GM18526 (cell line): ENCODE results near the gene GPX4.

Experiments
- POLR2A ChIP-seq: IDR thresholded peaks from 3 replicates; pipeline ENCODE4 v1.6.1; 2011; ENCODE audit not compliant: insufficient read length; ENCODE audit errors: extremely low read depth

Gene GPX4

DNA sequence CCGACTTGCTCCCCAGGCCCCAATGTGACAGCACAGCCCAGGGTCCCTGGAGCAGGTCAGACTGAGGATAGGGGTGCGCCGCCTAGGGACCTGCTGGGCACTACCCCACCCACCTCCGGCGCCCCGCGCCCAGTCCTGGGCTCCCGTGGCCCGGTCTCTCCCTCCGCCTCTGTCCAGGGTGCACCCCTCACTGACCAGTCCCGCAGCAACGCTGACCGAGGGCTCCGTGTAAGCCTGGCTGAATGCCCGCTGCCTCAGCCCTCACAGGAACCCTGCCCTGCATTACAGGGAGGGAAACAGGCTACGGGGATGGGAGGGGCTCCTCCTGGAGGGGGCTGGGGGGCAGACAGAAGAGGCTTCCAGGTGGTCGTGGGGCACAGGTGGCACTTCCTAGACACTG is 31.7 kb downstream of the GPX4 start:
- no peak for TF ChIP-seq POLR2A

- TF ChIP-seq POLR2A = no peak
Observed at GRCh38 chr19:1136201-1136600, 32.4 kb downstream of the GPX4 start.

GRCh38 chr19:1136621-1137317 is 33.0 kb downstream of the GPX4 start:
- TF ChIP-seq POLR2A = no peak

GRCh38 chr19:1138121-1138520 is 34.3 kb downstream of the GPX4 start:
- no peak for TF ChIP-seq POLR2A

- TF ChIP-seq POLR2A = no peak
Observed at GRCh38 chr19:1139126-1139525, 35.3 kb downstream of the GPX4 start.

DNA sequence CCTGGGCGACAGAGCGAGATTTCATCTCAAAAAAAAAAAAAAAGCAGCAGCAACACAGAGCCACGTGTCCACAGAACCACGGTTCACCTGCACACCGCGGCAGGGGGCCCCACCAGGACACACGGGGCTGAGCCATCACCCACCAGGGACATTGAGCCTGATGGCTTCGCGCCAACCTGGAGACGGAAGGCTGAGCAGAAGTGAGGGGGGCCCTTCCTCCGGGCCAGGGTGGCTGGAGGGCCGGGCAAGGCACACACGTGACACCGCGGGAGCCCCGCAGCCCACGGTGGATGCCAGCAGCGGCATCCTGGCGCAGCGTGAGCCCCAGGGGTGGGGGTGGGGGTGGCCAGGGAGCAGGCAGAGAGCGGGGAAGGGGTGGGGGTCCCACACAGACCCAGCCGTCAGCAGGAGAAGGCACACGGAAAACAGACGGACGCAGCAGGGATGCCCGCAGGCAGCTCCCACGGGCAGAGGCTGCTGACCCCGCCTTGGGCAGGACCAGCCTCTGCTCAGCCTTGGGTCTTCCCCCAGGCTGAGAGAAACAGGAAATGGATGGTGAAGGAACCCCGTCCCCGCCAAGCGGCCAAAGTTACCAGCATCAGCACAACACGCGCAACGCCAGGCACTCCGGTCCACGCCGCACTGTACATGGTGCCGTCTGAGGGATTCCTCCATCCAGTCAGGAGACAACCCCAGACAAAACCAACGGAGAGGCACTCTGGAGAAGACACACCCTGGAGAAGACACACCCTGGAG is 36.7 kb downstream of the GPX4 start:
- no peak for TF ChIP-seq POLR2A

- no peak for TF ChIP-seq POLR2A
Observed at GRCh38 chr19:1141944-1142343, 38.1 kb downstream of the GPX4 start.

- TF ChIP-seq POLR2A = no peak
Observed at GRCh38 chr19:1143828-1144399, 40.1 kb downstream of the GPX4 start.

DNA sequence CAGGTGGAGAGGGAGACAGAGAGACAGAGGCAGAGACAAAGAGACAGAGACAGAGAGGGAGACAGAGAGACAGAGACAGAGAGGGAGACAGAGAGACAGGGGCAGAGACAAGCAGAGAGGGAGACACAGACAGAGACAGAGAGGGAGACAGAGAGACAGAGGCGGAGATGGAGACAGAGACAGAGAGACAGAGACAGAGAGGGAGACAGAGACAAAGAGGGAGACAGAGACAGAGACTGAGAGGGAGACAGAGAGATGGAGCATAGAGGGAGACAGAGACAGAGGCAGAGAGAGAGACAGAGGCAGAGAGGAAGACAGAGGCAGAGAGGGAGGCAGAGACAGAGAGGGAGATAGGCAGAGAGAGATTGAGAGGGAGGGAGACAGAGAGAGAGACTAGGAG is 40.9 kb downstream of the GPX4 start:
- TF ChIP-seq POLR2A = no peak

- TF ChIP-seq POLR2A = no peak
Observed at GRCh38 chr19:1145635-1146411, 42.0 kb downstream of the GPX4 start.

DNA sequence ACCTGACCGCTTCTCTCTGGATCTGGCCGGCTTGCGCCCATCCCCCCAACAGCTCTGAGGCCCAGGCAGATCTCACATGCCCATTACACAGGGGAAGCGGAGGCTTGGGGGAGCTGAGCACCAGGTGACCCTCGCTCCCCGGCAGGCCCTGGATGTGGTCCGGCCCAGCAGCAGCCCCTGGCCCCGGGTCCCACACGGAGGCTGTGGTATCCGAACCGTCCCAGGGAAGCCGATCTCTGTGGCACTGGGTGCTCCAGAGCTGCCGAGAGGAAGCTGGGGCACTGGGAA is 42.6 kb downstream of the GPX4 start:
- TF ChIP-seq POLR2A = no peak

DNA sequence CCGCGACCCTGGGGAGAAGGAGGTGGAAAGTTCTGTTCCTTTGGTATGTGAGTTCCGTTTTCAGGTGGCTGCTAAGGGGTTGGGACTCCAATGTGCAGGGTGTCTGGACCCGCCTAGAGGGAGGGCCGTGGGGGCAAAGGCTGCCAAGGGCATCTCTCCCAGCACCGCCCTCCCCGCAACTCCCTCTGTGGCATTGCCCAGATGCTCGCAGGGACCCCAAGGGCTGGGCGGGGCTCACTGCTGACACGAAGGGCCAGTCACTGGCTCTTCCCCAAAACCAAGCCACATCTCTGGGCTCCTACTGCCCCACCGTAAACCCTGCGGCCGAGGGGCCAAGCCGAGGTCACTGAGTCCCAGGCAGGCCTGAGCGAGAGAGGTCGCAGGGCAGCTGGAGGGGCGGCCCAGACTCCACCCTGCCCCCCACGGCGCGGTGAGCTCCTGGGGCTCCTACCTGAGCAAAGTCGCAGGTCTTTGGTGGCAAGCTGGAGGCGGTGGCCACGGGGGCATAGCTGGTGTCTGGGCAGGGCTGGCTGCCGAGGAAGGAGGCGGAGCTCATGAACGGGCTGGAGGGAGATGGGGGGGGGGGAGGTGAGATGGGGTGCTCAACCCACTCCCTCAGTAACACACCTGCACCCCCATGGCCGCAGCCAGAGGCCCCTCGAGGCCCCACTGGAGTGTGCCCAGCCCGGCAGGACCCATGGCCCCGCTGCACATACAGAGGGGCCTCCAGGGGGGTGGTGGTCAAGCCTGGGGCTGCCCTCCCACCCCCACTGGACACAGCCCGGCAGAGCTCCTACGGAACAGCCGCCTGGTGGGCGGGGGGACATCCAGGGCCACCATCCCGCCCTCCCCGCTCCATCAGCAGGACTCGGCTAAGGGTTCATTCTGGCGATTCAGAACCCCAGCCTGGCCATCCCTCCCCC is 43.3 kb downstream of the GPX4 start:
- TF ChIP-seq POLR2A = no peak

DNA sequence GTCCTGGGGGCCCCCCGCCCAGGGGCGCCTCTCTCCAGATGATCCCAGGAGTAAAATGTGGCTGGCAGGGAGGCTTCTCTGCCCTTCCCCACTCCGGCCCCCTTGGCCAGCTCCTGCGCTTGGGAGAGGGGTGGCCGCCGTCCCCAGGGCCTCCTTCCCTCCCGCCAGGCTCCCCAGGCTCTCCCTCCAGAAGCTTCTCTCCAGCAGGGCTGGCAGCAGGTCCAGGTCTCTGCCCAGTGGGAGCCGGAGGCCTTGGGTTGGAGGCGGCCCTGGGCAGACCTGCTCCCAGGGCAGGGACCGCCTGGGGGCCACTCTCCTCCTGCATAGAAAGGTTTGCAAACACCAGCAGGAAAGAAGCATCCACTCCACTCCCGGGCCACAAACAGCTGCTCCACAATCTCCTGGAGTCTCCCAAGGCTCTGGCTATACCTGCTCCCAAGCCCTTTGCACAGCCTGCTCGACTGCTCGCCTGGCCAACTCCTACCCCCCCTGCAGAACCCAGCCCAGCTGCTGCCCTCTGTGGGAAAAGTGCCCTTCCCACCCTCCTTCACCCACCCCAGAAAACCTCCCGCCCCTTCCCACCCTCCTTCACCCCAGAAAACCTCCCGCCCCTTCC is 44.2 kb downstream of the GPX4 start:
- TF ChIP-seq POLR2A = no peak

- no peak for TF ChIP-seq POLR2A
Observed at GRCh38 chr19:1149259-1150045, 45.7 kb downstream of the GPX4 start.
